HEK293 (cell line): Measurements from ENCODE around the gene CFAP58.

ENCODE experiments used
- GLI4 ChIP-seq: fragments of 450-650 bp; formaldehyde crosslinking; IDR thresholded peaks from 2 replicates; pipeline ENCODE4 v1.5.1; 2016; ENCODE audit warnings: missing biosample characterization, missing genetic modification characterization
- HOXA7 ChIP-seq: sonication (generic); formaldehyde crosslinking; IDR thresholded peaks from 2 replicates; pipeline ENCODE4 v1.8.1; 2022; ENCODE audit warnings: missing genetic modification reagents, borderline replicate concordance
- KLF16 ChIP-seq: fragments of 450-650 bp; formaldehyde crosslinking; IDR thresholded peaks from 2 replicates; pipeline ENCODE4 v1.5.1; 2017; ENCODE audit warnings: missing biosample characterization, missing genetic modification characterization
- KLF9 ChIP-seq: fragments of 450-650 bp; formaldehyde crosslinking; IDR thresholded peaks from 2 replicates; pipeline ENCODE4 v1.5.1; 2016; ENCODE audit warnings: missing biosample characterization, missing genetic modification characterization, low read depth
- PATZ1 ChIP-seq: fragments of 450-650 bp; formaldehyde crosslinking; IDR thresholded peaks from 2 replicates; pipeline ENCODE4 v1.5.1; 2016; ENCODE audit warnings: missing biosample characterization, missing genetic modification characterization
- REPIN1 ChIP-seq: fragments of 450-650 bp; formaldehyde crosslinking; IDR thresholded peaks from 2 replicates; pipeline ENCODE4 v1.5.1; 2017; ENCODE audit warnings: missing biosample characterization, missing genetic modification characterization, low read depth
- SALL2 ChIP-seq: fragments of 450-650 bp; formaldehyde crosslinking; IDR thresholded peaks from 2 replicates; pipeline ENCODE4 v1.5.0; 2017; ENCODE audit warnings: missing biosample characterization, mild to moderate bottlenecking, missing genetic modification characterization, borderline replicate concordance
- YY1 ChIP-seq: fragments of 450-650 bp; formaldehyde crosslinking; IDR thresholded peaks from 2 replicates; pipeline ENCODE4 v1.5.1; 2018; ENCODE audit warnings: missing biosample characterization, missing genetic modification characterization
- ZBTB1 ChIP-seq: fragments of 450-650 bp; formaldehyde crosslinking; IDR thresholded peaks from 2 replicates; pipeline ENCODE4 v1.5.1; 2016; ENCODE audit warnings: missing biosample characterization, missing genetic modification characterization
- ZBTB11 ChIP-seq: fragments of 450-650 bp; formaldehyde crosslinking; conservative IDR thresholded peaks from 2 replicates; pipeline ENCODE4 v1.5.1; 2016; ENCODE audit warnings: low read depth, missing biosample characterization, missing genetic modification characterization
- ZBTB20 ChIP-seq: fragments of 450-650 bp; formaldehyde crosslinking; IDR thresholded peaks from 2 replicates; pipeline ENCODE4 v1.5.1; 2016; ENCODE audit warnings: missing biosample characterization, missing genetic modification characterization
- ZBTB21 ChIP-seq: fragments of 450-650 bp; formaldehyde crosslinking; IDR thresholded peaks from 2 replicates; pipeline ENCODE4 v1.5.1; 2017; ENCODE audit warnings: missing biosample characterization, missing genetic modification characterization
- ZNF10 ChIP-seq: fragments of 450-650 bp; formaldehyde crosslinking; IDR thresholded peaks from 2 replicates; pipeline ENCODE4 v1.5.1; 2017; ENCODE audit warnings: missing biosample characterization, missing genetic modification characterization
- ZNF157 ChIP-seq: fragments of 450-650 bp; formaldehyde crosslinking; IDR thresholded peaks from 2 replicates; pipeline ENCODE4 v1.5.1; 2016; ENCODE audit warnings: missing biosample characterization, missing genetic modification characterization
- ZNF169 ChIP-seq: fragments of 450-650 bp; formaldehyde crosslinking; IDR thresholded peaks from 2 replicates; pipeline ENCODE4 v1.5.1; 2016; ENCODE audit warnings: missing biosample characterization, missing genetic modification characterization
- ZNF184 ChIP-seq: fragments of 450-650 bp; IDR thresholded peaks from 2 replicates; pipeline ENCODE4 v1.5.1; 2018; ENCODE audit warnings: missing biosample characterization, mild to moderate bottlenecking, missing genetic modification characterization
- ZNF239 ChIP-seq: fragments of 450-650 bp; formaldehyde crosslinking; IDR thresholded peaks from 2 replicates; pipeline ENCODE4 v1.5.1; 2016; ENCODE audit warnings: missing biosample characterization, missing genetic modification characterization
- ZNF274 ChIP-seq, 2 experiments: fragments of 200-500 bp in 1 of 2; fragments of 450-650 bp in 1 of 2; sonication (Bioruptor generic) in 1 of 2; formaldehyde crosslinking in 1 of 2; IDR thresholded peaks; 2 replicates each; pipeline versions ENCODE4 v1.5.1 to v1.6.1; 2014 to 2016; ENCODE audit warnings: borderline replicate concordance in 1 of 2, inconsistent platforms in 1 of 2, low read length in 1 of 2, missing biosample characterization in 1 of 2, missing genetic modification characterization in 1 of 2
- ZNF350 ChIP-seq: fragments of 450-650 bp; formaldehyde crosslinking; IDR thresholded peaks from 2 replicates; pipeline ENCODE4 v1.5.0; 2017; ENCODE audit warnings: missing biosample characterization, mild to moderate bottlenecking, missing genetic modification characterization
- ZNF514 ChIP-seq: fragments of 450-650 bp; formaldehyde crosslinking; IDR thresholded peaks from 2 replicates; pipeline ENCODE4 v1.5.1; 2016; ENCODE audit warnings: missing biosample characterization, missing genetic modification characterization
- ZNF558 ChIP-seq: fragments of 450-650 bp; formaldehyde crosslinking; IDR thresholded peaks from 2 replicates; pipeline ENCODE4 v1.5.1; 2016; ENCODE audit warnings: missing biosample characterization, missing genetic modification characterization
- ZNF585B ChIP-seq: fragments of 450-650 bp; formaldehyde crosslinking; IDR thresholded peaks from 2 replicates; pipeline ENCODE4 v1.5.1; 2016; ENCODE audit warnings: missing biosample characterization, missing genetic modification characterization
- ZNF596 ChIP-seq: fragments of 450-650 bp; IDR thresholded peaks from 2 replicates; pipeline ENCODE4 v1.5.0; 2018; ENCODE audit warnings: missing biosample characterization, mild to moderate bottlenecking, missing genetic modification characterization, moderate library complexity
- ZNF629 ChIP-seq: fragments of 450-650 bp; formaldehyde crosslinking; IDR thresholded peaks from 2 replicates; pipeline ENCODE4 v1.5.1; 2017; ENCODE audit warnings: missing biosample characterization, missing genetic modification characterization
- ZNF654 ChIP-seq: fragments of 450-650 bp; formaldehyde crosslinking; IDR thresholded peaks from 2 replicates; pipeline ENCODE4 v1.5.1; 2016; ENCODE audit warnings: low read depth, missing biosample characterization, missing genetic modification characterization
- ZNF664 ChIP-seq: fragments of 450-650 bp; formaldehyde crosslinking; IDR thresholded peaks from 2 replicates; pipeline ENCODE4 v1.5.1; 2016; ENCODE audit warnings: missing biosample characterization, missing genetic modification characterization
- ZNF670 ChIP-seq: fragments of 450-650 bp; formaldehyde crosslinking; IDR thresholded peaks from 2 replicates; pipeline ENCODE4 v1.5.1; 2016; ENCODE audit warnings: missing biosample characterization, missing genetic modification characterization, low read depth
- ZNF692 ChIP-seq: fragments of 450-650 bp; formaldehyde crosslinking; IDR thresholded peaks from 2 replicates; pipeline ENCODE4 v1.5.1; 2016; ENCODE audit warnings: missing biosample characterization, missing genetic modification characterization
- ZNF707 ChIP-seq: fragments of 450-650 bp; formaldehyde crosslinking; IDR thresholded peaks from 2 replicates; pipeline ENCODE4 v1.5.1; 2016; ENCODE audit warnings: missing biosample characterization, missing genetic modification characterization
- ZNF747 ChIP-seq: fragments of 450-650 bp; formaldehyde crosslinking; IDR thresholded peaks from 2 replicates; pipeline ENCODE4 v1.5.1; 2016; ENCODE audit warnings: missing biosample characterization, missing genetic modification characterization
- ZNF776 ChIP-seq: fragments of 450-650 bp; formaldehyde crosslinking; IDR thresholded peaks from 2 replicates; pipeline ENCODE4 v1.5.0; 2017; ENCODE audit warnings: missing biosample characterization, missing genetic modification characterization, borderline replicate concordance
- ZNF791 ChIP-seq: fragments of 450-650 bp; formaldehyde crosslinking; IDR thresholded peaks from 2 replicates; pipeline ENCODE4 v1.5.1; 2016; ENCODE audit warnings: missing biosample characterization, missing genetic modification characterization
- ZSCAN5A ChIP-seq: fragments of 450-650 bp; formaldehyde crosslinking; IDR thresholded peaks from 2 replicates; pipeline ENCODE4 v1.5.1; 2016; ENCODE audit warnings: missing biosample characterization, missing genetic modification characterization

Gene CFAP58

GRCh38 chr10:104337985-104338735 is 15.5 kb upstream of the CFAP58 start, which contains the start of gene ITPRIP (continued):
- TF ChIP-seq ZNF350 (tag by site-specific recombination), result no peak
- TF ChIP-seq YY1 (tag by site-specific recombination), result peak; percentile 43; the same call in 1 of the 2 replicates
- no peak for TF ChIP-seq ZSCAN5A (tag by site-specific recombination)
- no peak for TF ChIP-seq ZNF747 (tag by site-specific recombination)
- peak; percentile 90 for TF ChIP-seq ZNF184
- no peak for TF ChIP-seq HOXA7 (CRISPR knock-in tag)
- TF ChIP-seq ZNF670 (tag by site-specific recombination), result no peak
- no peak for TF ChIP-seq ZNF239 (tag by site-specific recombination)
- no peak; the same call in 1 of the 2 replicates for TF ChIP-seq ZNF10 (tag by site-specific recombination)
- no peak for TF ChIP-seq GLI4
- peak; percentile 68 for TF ChIP-seq ZNF629 (tag by site-specific recombination)
- no peak for TF ChIP-seq ZBTB1 (tag by site-specific recombination)
- no peak; the same call in 1 of the 2 replicates for TF ChIP-seq ZNF664 (tag by site-specific recombination)
- no peak for TF ChIP-seq ZNF157 (tag by site-specific recombination)
- no peak for TF ChIP-seq ZNF776 (tag by site-specific recombination)
- TF ChIP-seq REPIN1 (tag by site-specific recombination), result peak; percentile 28; the same call in 1 of the 2 replicates
- TF ChIP-seq ZNF596 (tag by site-specific recombination), result no peak
- no peak for TF ChIP-seq ZNF585B (tag by site-specific recombination)
- no peak for TF ChIP-seq ZNF654 (tag by site-specific recombination)
- no peak for TF ChIP-seq ZNF707 (tag by site-specific recombination)
- no peak for TF ChIP-seq ZNF274 (IDR thresholded peaks at IDR 0.05; ENCODE audit: low read length)
- no peak for TF ChIP-seq ZNF274 (tag by site-specific recombination; IDR thresholded peaks at IDR 0.05; ENCODE audit: borderline replicate concordance)
- peak; percentile 88 for TF ChIP-seq ZBTB20
- peak; percentile 15; the same call in 1 of the 2 replicates for TF ChIP-seq KLF16 (tag by site-specific recombination)
- TF ChIP-seq ZBTB11 (tag by site-specific recombination), result 0 out of 2 replicates have a peak, but pooled peaks have one; percentile 79
- no peak for TF ChIP-seq ZNF514
- TF ChIP-seq KLF9 (tag by site-specific recombination), result no peak
- no peak for TF ChIP-seq ZNF791 (tag by site-specific recombination)
- TF ChIP-seq SALL2 (tag by site-specific recombination), result no peak
- TF ChIP-seq ZNF558 (tag by site-specific recombination), result no peak
- peak; percentile 94 for TF ChIP-seq ZNF692 (tag by site-specific recombination)
- no peak for TF ChIP-seq ZBTB21 (tag by site-specific recombination)
- TF ChIP-seq ZNF169 (tag by site-specific recombination), result no peak
- TF ChIP-seq PATZ1 (tag by site-specific recombination), result peak; percentile 87
